ENCODE results near the gene DMAP1. TPM values are rescaled to one million over a fixed set of nuclear protein-coding genes. Genes with fewer than 3 reads are reported as not detected.
A peak's percentile ranks its signal among the peaks of the same experiment; 100 is the strongest.

Gene DMAP1
- polyA plus RNA-seq, 6 donors from 2014 or later: 22.8 to 38.3 (median 33.8) TPM

GRCh38 chr1:44220001-44220751 lies 6.9 kb downstream of the DMAP1 start:
- Mint-ChIP-seq H3K27ac (peak overlapping the region in 1 of 6 donors; percentile 59), H3K9me3 (no peaks in the 10 kb centered on the region), H3K27me3 (no peaks in the 10 kb centered on the region), H3K4me1 (peaks cover 28 to 39% (median 32%) of the 10 kb centered on the region in 3 donors), H3K4me3 (no peak overlapping the region), H3K36me3 (peaks cover 7 to 8% of the 10 kb centered on the region in 2 donors)
- ATAC-seq (ENCODE audit: low read depth in 2 of 2) (no peak), DNase-seq (no peak)

DNA sequence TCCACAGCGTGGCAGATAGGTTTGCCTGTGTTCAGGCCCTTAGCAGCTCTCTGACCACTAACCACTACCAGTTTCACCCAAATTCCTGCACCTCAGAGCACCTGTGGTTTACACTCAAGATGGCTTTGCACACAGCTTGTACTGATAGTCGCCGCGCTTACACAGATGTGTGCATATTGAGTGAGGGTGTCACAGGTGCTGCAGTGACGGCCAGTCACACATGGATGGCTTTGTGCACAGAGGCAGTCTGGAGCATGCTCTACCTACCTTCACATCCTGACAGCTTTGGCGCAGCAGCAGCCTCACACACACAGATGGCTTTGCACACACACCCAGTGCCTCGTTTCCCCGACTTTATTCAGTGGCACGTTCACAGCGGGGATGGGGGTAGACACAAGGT lies 7.5 kb downstream of the DMAP1 start:
- H3K4me1 Mint-ChIP-seq: peaks cover 26 to 36% (median 30%) of the 10 kb centered on the region in 3 donors
- peaks cover 5 to 8% of the 10 kb centered on the region in 2 donors for H3K36me3 Mint-ChIP-seq
- ATAC-seq (ENCODE audit: low read depth in 2 of 2): peak in 1 of 2 donors; percentile 25

DNA sequence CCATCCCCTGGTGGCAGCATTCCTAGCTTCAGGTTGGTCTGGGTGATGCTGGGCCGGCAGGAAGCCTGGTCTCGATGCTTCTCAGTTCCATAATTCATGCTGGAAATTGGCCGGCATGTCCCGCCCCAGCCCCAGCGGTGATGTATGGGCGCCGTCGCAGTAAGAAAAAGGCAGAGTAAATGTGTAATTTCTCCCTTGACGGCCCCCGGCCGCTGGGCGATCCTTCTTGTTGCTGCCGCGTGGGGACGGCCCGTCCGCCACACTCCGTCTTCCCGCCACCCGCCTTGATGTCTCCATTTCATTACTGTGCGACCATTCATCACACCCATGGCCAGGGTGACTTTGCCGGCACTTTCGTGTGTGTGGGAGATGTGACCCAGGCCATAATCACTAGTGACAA lies 8.5 kb downstream of the DMAP1 start:
- H3K9me3 Mint-ChIP-seq: no peaks in the 10 kb centered on the region
- peaks cover 0 to 8% of the 10 kb centered on the region in 2 donors for H3K36me3 Mint-ChIP-seq
- DNase-seq (no peak), ATAC-seq (ENCODE audit: low read depth in 2 of 2) (no peak)
- H3K4me3 Mint-ChIP-seq: peak overlapping the region in 1 of 8 donors; percentile 71
- no peaks in the 10 kb centered on the region for H3K27me3 Mint-ChIP-seq
- peak overlapping the region in 1 of 6 donors; percentile 49 for H3K27ac Mint-ChIP-seq
- H3K4me1 Mint-ChIP-seq: peaks cover 22 to 26% (median 25%) of the 10 kb centered on the region in 3 donors

More for the DNA sequence above, 7.5 kb downstream of the DMAP1 start:
- Mint-ChIP-seq H3K27me3 (no peaks in the 10 kb centered on the region), H3K4me3 (no peak overlapping the region), H3K27ac (peak overlapping the region in 1 of 6 donors; percentile 59), H3K9me3 (no peaks in the 10 kb centered on the region)
- no peak for DNase-seq

- H3K27me3 Mint-ChIP-seq: no peaks in the 10 kb centered on the region
- DNase-seq: no peak
- peaks cover 0 to 8% of the 10 kb centered on the region in 2 donors for H3K36me3 Mint-ChIP-seq
- no peak for ATAC-seq (ENCODE audit: low read depth in 2 of 2)
- H3K4me3 Mint-ChIP-seq: no peak overlapping the region
- peak overlapping the region; percentile 10 to 93 (median 71) for H3K27ac Mint-ChIP-seq
- H3K9me3 Mint-ChIP-seq: no peaks in the 10 kb centered on the region
- H3K4me1 Mint-ChIP-seq: peaks cover 16 to 19% (median 18%) of the 10 kb centered on the region in 3 donors
Observed at GRCh38 chr1:44222397-44223186, 9.3 kb downstream of the DMAP1 start.

DNA sequence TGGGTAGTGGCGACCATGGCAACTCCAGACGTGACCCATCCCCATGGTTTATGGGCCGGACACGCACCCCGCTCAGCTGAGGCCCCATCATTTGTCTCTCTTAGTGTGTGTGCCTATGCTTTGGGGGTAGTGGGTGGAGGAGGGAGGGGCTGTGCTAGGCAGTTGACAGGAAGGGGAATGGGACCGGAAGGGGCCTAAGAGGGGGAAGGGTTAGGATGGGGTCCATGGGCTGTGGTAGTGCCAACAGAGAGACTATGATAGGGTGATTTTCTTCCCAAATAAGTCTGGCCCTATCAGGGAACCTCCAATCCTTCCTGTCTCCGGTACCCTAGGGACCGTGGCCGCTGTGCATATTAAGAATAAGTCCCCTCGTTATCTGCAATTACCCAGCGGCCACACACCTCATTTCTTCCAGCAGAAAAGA lies 9.9 kb downstream of the DMAP1 start:
- ATAC-seq (ENCODE audit: low read depth in 2 of 2) (no peak), DNase-seq (no peak)
- no peaks in the 10 kb centered on the region for H3K27me3 Mint-ChIP-seq
- H3K9me3 Mint-ChIP-seq: no peaks in the 10 kb centered on the region
- H3K4me1 Mint-ChIP-seq: peaks cover 15 to 17% (median 17%) of the 10 kb centered on the region in 3 donors
- H3K27ac Mint-ChIP-seq: peak overlapping the region in 4 of 6 donors; percentile 10 to 91 (median 63)
- H3K4me3 Mint-ChIP-seq: no peak overlapping the region
- H3K36me3 Mint-ChIP-seq: peaks cover 0 to 8% of the 10 kb centered on the region in 2 donors

DNA sequence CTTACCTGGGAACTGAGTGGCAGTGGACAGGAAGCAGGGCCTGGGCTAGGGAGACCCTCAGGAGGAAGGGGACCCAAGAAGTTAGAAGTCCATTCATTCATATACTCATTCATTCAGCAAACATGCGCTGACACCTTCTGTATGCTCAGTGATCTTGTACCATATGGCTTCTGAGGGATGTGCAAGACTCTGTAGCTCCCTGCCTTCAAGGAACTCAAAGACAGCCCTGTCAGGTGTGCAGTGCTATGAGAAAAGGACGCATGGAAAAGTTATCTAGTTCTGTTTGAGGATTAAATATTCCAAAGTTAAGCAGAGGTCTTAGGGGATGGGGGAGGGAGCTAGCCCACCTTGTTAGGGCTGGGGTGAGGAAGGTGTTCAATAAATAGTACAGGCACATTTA lies 12.5 kb downstream of the DMAP1 start:
- Mint-ChIP-seq H3K27ac (peak overlapping the region in 1 of 6 donors; percentile 10), H3K4me3 (no peak overlapping the region), H3K4me1 (peaks cover 15 to 17% (median 17%) of the 10 kb centered on the region in 3 donors), H3K36me3 (no peaks in the 10 kb centered on the region), H3K27me3 (no peaks in the 10 kb centered on the region), H3K9me3 (no peaks in the 10 kb centered on the region)
- ATAC-seq (ENCODE audit: low read depth in 2 of 2): no peak
- no peak for DNase-seq

DNA sequence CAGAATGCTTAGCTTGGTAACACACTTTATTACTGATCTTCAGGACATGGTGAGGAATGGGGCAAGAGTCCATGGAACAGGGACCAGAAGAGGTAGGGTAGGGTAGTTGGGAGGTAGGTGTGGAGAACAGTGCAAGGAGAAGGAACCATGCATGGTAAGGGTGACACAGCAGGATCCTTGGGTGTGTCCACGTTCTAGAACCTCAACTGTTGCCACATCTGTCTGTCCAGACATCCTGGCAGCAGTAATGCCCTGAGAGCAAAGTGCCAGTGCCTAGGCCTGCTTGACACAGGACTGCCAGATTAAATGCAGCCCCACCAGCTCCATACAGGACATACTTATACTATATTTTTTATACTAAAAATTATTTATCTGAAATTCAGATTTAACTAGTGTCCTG lies 13.9 kb downstream of the DMAP1 start:
- H3K4me3 Mint-ChIP-seq: no peak overlapping the region
- peak overlapping the region in 2 of 6 donors; percentile 23 to 75 for H3K27ac Mint-ChIP-seq
- H3K4me1 Mint-ChIP-seq: peaks cover 15 to 17% (median 17%) of the 10 kb centered on the region in 3 donors
- no peaks in the 10 kb centered on the region for H3K27me3 Mint-ChIP-seq
- peaks cover 0 to 3% of the 10 kb centered on the region in 2 donors for H3K36me3 Mint-ChIP-seq
- no peak for ATAC-seq (ENCODE audit: low read depth in 2 of 2)
- H3K9me3 Mint-ChIP-seq: no peaks in the 10 kb centered on the region
- DNase-seq: no peak

- ATAC-seq (ENCODE audit: low read depth in 2 of 2) (no peak), DNase-seq (no peak)
- no peak overlapping the region for H3K4me3 Mint-ChIP-seq
- no peaks in the 10 kb centered on the region for H3K9me3 Mint-ChIP-seq
- no peaks in the 10 kb centered on the region for H3K27me3 Mint-ChIP-seq
- H3K36me3 Mint-ChIP-seq: peaks cover 0 to 10% of the 10 kb centered on the region in 2 donors
- peaks cover 9 to 11% (median 10%) of the 10 kb centered on the region in 3 donors for H3K4me1 Mint-ChIP-seq
- no peak overlapping the region for H3K27ac Mint-ChIP-seq
Observed at GRCh38 chr1:44228218-44228617, 14.9 kb downstream of the DMAP1 start.

DNA sequence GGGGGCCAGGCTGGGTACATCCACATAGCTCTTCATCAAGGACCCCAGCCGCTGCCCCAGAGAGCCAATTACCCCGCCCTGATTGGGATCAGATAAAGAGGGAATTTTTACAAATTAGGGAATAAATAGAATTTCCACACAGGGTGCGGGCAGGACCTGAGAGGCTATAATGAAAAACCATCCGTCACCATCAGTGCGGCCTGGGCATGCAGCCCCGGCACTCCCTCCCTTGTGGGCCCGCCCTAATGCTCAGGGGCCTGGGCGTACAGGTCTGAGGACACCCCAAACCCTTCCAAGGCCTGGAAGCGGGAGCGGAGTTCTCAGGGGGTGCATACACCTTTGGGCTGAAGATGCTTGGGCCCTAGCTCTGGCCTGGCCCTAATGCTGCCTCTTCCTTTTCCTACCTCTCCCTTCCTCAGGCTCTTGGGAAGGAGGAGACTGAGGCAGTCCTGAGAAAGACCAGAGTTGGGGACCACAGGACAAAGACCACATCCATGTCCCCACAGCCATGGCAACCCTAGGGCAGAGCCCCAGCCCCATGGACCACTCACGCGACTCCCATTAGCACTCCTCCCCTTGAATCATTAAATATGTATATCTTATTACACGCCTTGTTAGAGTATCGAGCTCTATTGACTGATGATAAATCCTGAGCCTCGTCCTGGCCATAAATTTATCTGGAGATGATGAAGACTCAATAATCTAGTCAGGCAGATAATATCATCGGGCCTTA lies 16.3 kb downstream of the DMAP1 start:
- H3K9me3 Mint-ChIP-seq: no peaks in the 10 kb centered on the region
- no peaks in the 10 kb centered on the region for H3K27me3 Mint-ChIP-seq
- no peak overlapping the region for H3K4me3 Mint-ChIP-seq
- ATAC-seq (ENCODE audit: low read depth in 2 of 2) (no peak), DNase-seq (no peak)
- no peaks in the 10 kb centered on the region for H3K4me1 Mint-ChIP-seq
- no peak overlapping the region for H3K27ac Mint-ChIP-seq
- peaks cover 8 to 10% of the 10 kb centered on the region in 2 donors for H3K36me3 Mint-ChIP-seq

DNA sequence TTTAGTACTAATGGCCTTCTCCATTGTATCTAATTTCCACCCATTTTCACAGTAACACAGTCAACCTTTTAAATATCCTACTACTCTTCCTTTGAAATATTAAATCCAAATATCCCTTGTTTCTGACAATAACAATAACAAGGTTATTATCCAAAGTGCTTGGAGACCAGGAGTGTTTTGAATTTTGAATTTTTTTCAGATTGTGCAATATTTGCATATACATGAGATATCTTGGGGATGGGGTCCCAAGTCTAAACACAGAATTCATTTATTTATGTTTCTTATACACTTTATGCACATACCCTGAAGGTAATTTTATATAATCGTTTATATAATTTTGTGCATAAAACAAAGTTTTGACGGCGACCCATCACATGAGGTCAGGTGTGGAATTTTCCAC lies 17.5 kb downstream of the DMAP1 start:
- Mint-ChIP-seq H3K27me3 (no peaks in the 10 kb centered on the region), H3K4me1 (no peaks in the 10 kb centered on the region), H3K4me3 (no peak overlapping the region), H3K27ac (no peak overlapping the region), H3K9me3 (no peaks in the 10 kb centered on the region), H3K36me3 (peaks cover 8 to 10% of the 10 kb centered on the region in 2 donors)
- ATAC-seq (ENCODE audit: low read depth in 2 of 2): no peak
- DNase-seq: no peak

- ATAC-seq (ENCODE audit: low read depth in 2 of 2): no peak
- Mint-ChIP-seq H3K4me1 (peaks cover 5 to 19% (median 8%) of the 10 kb centered on the region in 3 donors), H3K9me3 (no peaks in the 10 kb centered on the region), H3K27ac (no peak overlapping the region), H3K36me3 (peaks cover 8 to 10% of the 10 kb centered on the region in 2 donors), H3K4me3 (no peak overlapping the region), H3K27me3 (no peaks in the 10 kb centered on the region)
- no peak for DNase-seq
Observed at GRCh38 chr1:44233593-44233992, 20.3 kb downstream of the DMAP1 start.

- Mint-ChIP-seq H3K27ac (no peak overlapping the region), H3K36me3 (peaks cover 8 to 10% of the 10 kb centered on the region in 2 donors), H3K27me3 (no peaks in the 10 kb centered on the region), H3K4me3 (no peak overlapping the region), H3K4me1 (peaks cover 12 to 34% (median 13%) of the 10 kb centered on the region in 3 donors), H3K9me3 (no peaks in the 10 kb centered on the region)
- ATAC-seq (ENCODE audit: low read depth in 2 of 2) (no peak), DNase-seq (no peak)
Observed at GRCh38 chr1:44235808-44236207, 22.5 kb downstream of the DMAP1 start.
